ENCODE data around the gene MYL9. TPM values are rescaled to one million over a fixed set of nuclear protein-coding genes. Genes with fewer than 3 reads are reported as not detected.

Gene MYL9
- total and polyA plus RNA-seq, 2 of the 4 experiments (the other 2 are of a cell fraction), result 97.5 to 425 TPM

- H2BK120ac ChIP-seq (ENCODE audit: low read depth, low read length), result no peak overlapping the region
- peak overlapping the region; percentile 81 for H3K27ac ChIP-seq (ENCODE audit: insufficient read depth, low read length)
- BruUV-seq (replicated peaks), result no TSS peak
- H2AK9ac ChIP-seq (replicated peaks; ENCODE audit: low read depth, low read length, poor library complexity), result peak overlapping the region; percentile 95
- ChIA-PET CTCF (no interaction called here), POLR2A (ENCODE audit: unreplicated experiment) (interaction anchor here (0.8 kb wide), 1 partner anchor 15 kb away, joined by 16 read pairs; no protein-coding TSS in a partner anchor)
- peaks cover 30 to 51% of the 10 kb centered on the region in 2 experiments for H3K79me1 ChIP-seq (ENCODE audit: low read depth in 1 of 2, low read length in 2 of 2)
- peak; percentile 24 for ATAC-seq (ENCODE audit: low read depth)
- H3K4me1 ChIP-seq (ENCODE audit: control insufficient read depth, insufficient read depth, low read length), result peaks cover 13% of the 10 kb centered on the region
- H2BK15ac ChIP-seq (ENCODE audit: low read depth, low read length), result no peak overlapping the region
- no peak for TF ChIP-seq RFX5 (IDR thresholded peaks at IDR 0.05; ENCODE audit: low read depth, low read length)
- TF ChIP-seq USF2 (IDR thresholded peaks at IDR 0.05; ENCODE audit: low read depth, low read length), result no peak
- TF ChIP-seq CTCF (conservative IDR thresholded peaks at IDR 0.05; ENCODE audit: low read depth, low read length), result no peak
- peak; percentile 79; the same call in 1 of the 2 replicates for TF ChIP-seq MXI1 (IDR thresholded peaks at IDR 0.05; ENCODE audit: borderline replicate concordance, low read depth, low read length)
- TF ChIP-seq POLR2A (IDR thresholded peaks at IDR 0.05; ENCODE audit: low read depth, low read length), result 0 out of 2 replicates have a peak, but pooled peaks have one; percentile 2
- no peak for TF ChIP-seq MAZ (IDR thresholded peaks at IDR 0.05; ENCODE audit: borderline replicate concordance, low read depth, low read length)
- no peak for TF ChIP-seq RCOR1 (IDR thresholded peaks at IDR 0.05; ENCODE audit: insufficient replicate concordance, low read length)
- TF ChIP-seq ELK1 (IDR thresholded peaks at IDR 0.05; ENCODE audit: borderline replicate concordance, low read depth, low read length), result no peak
- no peak for TF ChIP-seq CHD1 (IDR thresholded peaks at IDR 0.05; ENCODE audit: low read depth, low read length)
- no peak for TF ChIP-seq MAFK (IDR thresholded peaks at IDR 0.05; ENCODE audit: low read depth, low read length)
- 0 out of 2 replicates have a peak, but pooled peaks have one; percentile 3 for TF ChIP-seq BHLHE40 (IDR thresholded peaks at IDR 0.05; ENCODE audit: low read depth, low read length)
- no peak for TF ChIP-seq RAD21 (IDR thresholded peaks at IDR 0.05; ENCODE audit: low read length)
- peak overlapping the region; percentile 71 for H3K9ac ChIP-seq (ENCODE audit: low read depth, low read length)
- peak overlapping the region; percentile 95 for H3K4me2 ChIP-seq (ENCODE audit: low read depth, low read length)
- H4K20me1 ChIP-seq (ENCODE audit: insufficient read depth, low read length), result peaks cover 36% of the 10 kb centered on the region
- peak overlapping the region; percentile 87 for H3K14ac ChIP-seq (replicated peaks; ENCODE audit: low read depth, low read length)
- H3K9me1 ChIP-seq (ENCODE audit: insufficient read depth, low read length), result peaks cover 29% of the 10 kb centered on the region
- DNase-seq, result peak; percentile 38
- peak overlapping the region; percentile 60 for H3K4me3 ChIP-seq (ENCODE audit: insufficient read depth, low read depth, low read length)
- no peaks in the 10 kb centered on the region for H3K9me3 ChIP-seq (ENCODE audit: control insufficient read depth, insufficient read depth, low read length)
- no peak overlapping the region; the same call in 1 of the 2 replicates for H3K18ac ChIP-seq (ENCODE audit: low read depth, low read length)
- no peak overlapping the region for H4K5ac ChIP-seq (ENCODE audit: low read depth, low read length)
- dilution Hi-C loops (cut with HindIII; ENCODE audit: low sequenced_read_pairs, unreplicated experiment) (no loop called here), in situ Hi-C loops (cut with MboI; ENCODE audit: low sequenced_read_pairs) (no loop called here), intact Hi-C loops (cut with micrococcal nuclease) (loop anchor here (2.0 kb wide), 1 partner anchor 30 kb away; the partner anchor contains the start of gene RAB5IF)
- H4K8ac ChIP-seq (ENCODE audit: low read depth in 2 of 2, low read length in 2 of 2), result peak overlapping the region; percentile 3 to 67; a peak in 2 of 4 replicates
- H3K4ac ChIP-seq (ENCODE audit: low read depth, low read length), result peak overlapping the region; percentile 75
- H3K23ac ChIP-seq (ENCODE audit: low read depth, low read length), result peak overlapping the region; percentile 88
- peak overlapping the region; percentile 41; the same call in 1 of the 2 replicates for H4K91ac ChIP-seq (ENCODE audit: insufficient read depth, low read depth, low read length)
- no peak overlapping the region for H2BK20ac ChIP-seq (ENCODE audit: low read depth, low read length)
- peak overlapping the region; percentile 58; the same call in 1 of the 2 replicates for H3K56ac ChIP-seq (ENCODE audit: extremely low read depth, insufficient read depth, low read length)
- peaks cover 10% of the 10 kb centered on the region for H3K36me3 ChIP-seq (ENCODE audit: control insufficient read depth, insufficient read depth, low read length)
- H2BK5ac ChIP-seq (ENCODE audit: low read depth, low read length, poor library complexity, severe bottlenecking), result peak overlapping the region; percentile 23
- no peaks in the 10 kb centered on the region for H3K27me3 ChIP-seq (ENCODE audit: control insufficient read depth, insufficient read depth, low read length)
- peak overlapping the region; percentile 72 for H2AK5ac ChIP-seq (ENCODE audit: low read depth, low read length)
- peak overlapping the region; percentile 94 for H2AFZ ChIP-seq (replicated peaks; ENCODE audit: low read length, poor library complexity)
- WGBS, 2 experiments (ENCODE audit: extremely low coverage in 2 of 2, insufficient read length in 1 of 2), result 2% methylated on average over 30 of the region's 69 CpGs; no CpG with 5 or more reads in 1 of the 2 experiments
Measured at GRCh38 chr20:36574366-36575135, 33.2 kb downstream of the MYL9 start.
